ENCODE data around the gene TOX4.

TOX4 gene

GRCh38 chr14:21503376-21503775, 26.4 kb downstream of the TOX4 start:
- DNase-seq: no peak

DNA sequence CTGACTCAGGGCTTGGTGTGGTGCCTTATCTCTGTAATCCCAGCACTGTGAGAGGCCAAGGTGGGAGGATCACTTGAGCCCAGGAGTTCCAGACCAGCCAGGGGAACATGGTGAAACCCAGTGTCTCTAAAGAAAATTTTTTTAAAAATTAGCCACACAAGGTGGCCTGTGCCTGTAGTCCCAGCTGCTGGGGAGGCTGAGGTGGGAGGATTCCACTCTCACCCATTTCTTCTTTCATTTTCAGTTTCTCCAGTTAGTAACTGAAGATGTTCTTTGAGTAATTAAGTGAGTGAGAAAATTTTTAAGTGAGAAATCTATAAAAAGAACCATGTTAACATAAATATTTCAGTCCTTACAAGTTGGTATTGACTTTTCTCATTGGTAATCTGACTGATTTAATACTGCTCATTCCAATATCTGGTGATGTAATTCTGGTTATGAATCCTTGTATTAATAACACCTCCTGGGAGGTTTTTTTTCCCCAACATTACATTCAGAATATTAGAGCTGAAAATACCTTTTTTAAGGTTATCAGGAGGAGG, 28.1 kb downstream of the TOX4 start:
- DNase-seq: peak in 1 of 5 experiments; percentile 56

GRCh38 chr14:21506557-21506956, 29.6 kb downstream of the TOX4 start:
- no peak for DNase-seq

GRCh38 chr14:21509432-21510143, 32.6 kb downstream of the TOX4 start:
- no peak for DNase-seq

DNA sequence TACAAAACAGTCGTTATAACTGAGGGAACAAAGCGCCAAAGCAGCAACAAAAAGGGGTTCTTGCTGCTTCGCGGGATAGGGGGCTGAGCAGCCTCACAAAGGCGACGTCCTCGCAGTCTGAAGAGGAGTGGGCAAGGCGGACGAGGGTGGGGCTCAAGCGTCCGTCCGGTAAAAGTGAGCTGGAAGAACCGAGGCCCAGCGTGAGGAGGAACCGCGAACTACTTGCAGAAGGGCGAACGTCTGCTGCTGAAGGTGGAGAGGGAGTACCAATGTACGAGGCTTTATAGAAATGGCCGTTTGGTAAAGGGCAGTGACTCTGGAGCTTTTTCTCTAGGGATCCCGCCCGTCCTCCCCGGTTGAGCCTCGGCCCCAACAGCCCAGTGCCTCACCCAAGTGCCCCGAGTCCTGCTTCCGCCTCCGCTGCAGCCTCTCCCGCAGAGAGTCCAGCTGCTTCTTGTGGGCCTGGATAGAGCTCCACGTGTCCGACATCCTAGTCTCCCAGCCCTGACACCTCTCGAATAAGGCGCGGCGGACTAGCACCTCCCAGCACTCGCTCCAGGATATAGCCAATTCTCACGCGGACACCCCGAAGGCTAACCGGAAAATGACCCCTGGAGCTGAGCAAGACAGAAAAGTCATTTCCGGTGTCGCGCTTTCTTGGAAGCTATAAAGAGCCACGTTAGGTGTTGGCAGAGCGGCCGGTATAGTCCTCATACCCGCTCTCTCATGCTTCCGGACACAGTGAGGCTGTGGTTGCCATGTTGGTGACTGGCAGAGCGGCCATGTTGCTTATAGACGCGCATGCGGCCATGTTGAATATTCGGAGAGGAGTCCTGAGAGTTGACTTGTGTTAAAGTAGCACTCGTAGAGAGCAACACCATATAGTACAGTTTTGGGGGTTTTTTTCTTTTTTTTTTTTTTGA, 34.0 kb downstream of the TOX4 start, which contains the start of gene METTL3:
METTL3 (minus strand) TSS at position 606 of the 923 bp plus-strand sequence; CDS start at position 489, 117 bp downstream.
- DNase-seq: peak; percentile 73 to 98 (median 88)

DNA sequence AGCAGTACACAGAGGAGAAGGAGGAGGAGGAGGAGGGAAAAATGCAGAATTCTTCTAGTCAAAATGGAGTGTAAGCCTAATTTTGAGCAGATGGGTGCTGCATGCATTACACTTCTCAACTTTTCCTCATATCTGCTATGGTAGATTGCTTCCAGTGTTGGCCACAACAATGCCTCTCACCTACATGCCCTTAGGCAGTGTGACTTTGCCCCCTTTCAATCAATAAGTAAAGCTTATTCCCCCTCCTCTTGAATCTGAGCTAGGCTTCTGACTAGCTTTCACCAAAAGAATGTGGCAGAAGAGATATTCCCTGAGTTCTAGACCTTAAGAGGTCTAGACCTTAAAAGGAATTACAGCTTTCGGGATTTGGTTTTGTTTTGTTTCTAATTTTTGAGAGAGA, 37.3 kb downstream of the TOX4 start:
- DNase-seq: no peak

GRCh38 chr14:21518725-21519124, 41.7 kb downstream of the TOX4 start:
- DNase-seq: no peak

DNA sequence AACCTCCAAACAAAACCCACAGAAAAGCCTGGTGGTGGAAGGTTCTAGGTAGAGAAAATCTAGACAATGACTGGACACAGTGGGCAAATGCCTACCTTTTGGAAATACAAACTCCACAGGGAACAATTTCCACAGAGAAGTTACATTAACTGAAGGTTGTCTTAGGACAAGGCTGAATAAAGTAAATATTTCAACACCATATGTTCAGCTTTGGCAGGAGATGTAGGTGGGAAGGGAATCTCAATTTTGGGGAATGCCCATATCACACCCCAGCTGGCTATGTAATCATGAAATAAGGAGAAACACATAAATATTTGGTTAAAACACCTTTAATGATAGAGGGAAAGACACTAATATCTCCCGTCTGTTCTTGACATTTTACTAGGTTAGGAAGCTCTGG, 43.8 kb downstream of the TOX4 start:
- no peak for DNase-seq

GRCh38 chr14:21521501-21521900, 44.5 kb downstream of the TOX4 start:
- DNase-seq: no peak

DNA sequence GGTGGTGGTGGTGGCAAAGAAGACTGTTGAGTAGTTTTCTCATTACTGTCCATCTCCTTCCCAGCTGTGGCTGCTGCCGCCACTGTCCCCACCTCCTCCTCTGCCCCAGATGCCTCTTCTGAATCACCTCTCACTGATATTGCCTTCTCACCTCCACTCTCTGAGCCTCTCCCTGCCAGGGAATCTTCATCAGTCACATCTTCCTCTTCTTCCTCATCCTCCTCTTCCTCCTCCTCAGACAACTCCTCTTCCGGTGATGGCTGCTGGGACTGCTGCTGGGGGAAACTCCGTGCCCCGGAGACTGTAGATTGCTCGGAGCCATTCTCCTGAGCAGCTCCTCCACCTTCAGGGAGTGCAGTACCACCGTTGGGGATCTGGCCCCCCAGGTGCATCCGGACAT, 46.2 kb downstream of the TOX4 start:
- DNase-seq: no peak

GRCh38 chr14:21524575-21525490, 47.8 kb downstream of the TOX4 start:
- no peak for DNase-seq

DNA sequence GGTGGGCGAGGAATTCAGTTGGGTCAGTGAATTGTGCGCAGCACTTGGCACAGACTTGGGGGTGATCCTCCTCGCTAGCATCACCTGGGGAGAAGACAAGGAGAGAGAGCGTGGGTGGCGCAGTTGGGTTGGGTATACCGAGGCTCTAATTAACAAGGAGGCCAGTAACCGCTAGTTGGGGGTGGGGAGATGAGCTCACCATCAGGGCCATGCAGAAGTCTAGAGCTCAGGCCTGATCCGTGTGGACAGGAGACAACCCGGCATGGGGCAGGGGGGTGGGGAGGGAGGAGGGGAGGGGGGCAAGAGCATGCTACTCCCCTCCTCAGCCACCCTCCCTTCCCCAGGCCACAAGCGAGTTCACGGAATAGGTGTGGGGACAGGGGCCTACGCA, 48.6 kb downstream of the TOX4 start:
- DNase-seq: peak in 1 of 5 experiments; percentile 19

DNA sequence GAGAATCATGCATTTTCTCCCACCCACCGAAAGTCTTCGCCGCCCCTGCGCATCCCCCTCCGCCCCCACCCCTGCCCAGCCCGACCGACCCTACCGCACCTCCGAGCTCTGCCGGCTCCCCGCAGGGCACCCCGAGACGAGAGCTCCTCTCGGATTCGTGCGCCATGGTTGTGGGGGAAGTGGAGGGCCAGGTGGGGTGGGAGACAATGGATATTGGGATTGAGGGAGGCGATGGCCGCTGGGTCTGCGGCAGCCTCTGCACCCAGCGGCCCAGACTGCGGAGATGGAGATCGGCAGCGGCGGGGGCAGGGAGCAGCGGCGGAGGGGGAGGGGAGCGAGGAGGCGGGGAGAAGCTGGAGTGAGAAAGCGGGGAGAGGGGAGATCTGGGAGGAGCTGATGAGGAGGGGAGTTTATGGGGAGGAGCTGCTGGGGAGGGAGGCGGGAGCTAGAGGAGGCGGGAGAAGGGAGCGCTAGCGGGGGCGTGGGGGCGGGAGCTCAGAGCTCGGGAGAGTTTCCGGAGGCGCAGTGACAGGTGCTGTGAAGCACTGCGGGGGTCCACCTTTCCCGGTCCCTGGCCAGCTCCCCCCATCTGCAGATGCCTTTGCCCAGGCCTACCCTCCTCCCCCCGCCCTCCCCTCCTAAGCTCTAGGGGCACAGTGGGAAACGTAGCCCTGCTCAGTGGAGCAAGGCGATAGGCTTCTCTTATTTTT, 49.1 kb downstream of the TOX4 start, which contains the start of gene SALL2:
SALL2 (minus strand) TSS at position 385 of the 710 bp plus-strand sequence; CDS start at position 166, 219 bp downstream.
- peak; percentile 32 to 70 (median 52) for DNase-seq

DNA sequence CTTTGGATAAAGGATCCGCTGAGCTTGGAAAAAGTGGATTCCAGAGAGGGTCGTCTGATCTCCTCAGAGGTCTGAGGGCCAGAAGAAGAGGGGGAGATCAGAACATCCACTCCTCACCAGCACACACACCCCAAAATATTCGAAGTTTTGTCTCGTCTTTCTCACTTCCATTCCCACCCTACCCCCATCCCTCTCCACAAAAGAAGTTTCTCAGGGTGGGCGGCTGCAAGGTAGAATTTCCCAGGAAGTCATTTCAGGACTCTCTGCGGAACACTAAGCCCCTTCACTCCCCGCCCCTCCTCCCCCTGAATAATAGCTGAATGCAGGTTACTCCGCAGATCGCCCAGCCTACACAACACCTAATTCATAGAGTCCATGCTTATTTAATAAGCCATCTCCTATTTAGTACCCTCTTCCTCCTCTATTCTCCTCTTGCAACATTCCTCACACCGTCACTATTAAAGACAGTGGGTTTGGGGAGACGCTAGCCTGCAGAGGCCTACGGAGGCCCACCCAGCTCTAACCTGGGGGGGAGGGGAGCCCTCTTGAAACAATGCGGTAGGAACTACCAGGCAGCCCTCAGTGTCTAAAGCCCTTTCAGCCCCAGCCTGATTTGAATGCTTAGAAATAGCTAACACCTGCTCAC, 49.8 kb downstream of the TOX4 start:
- no peak for DNase-seq

DNA sequence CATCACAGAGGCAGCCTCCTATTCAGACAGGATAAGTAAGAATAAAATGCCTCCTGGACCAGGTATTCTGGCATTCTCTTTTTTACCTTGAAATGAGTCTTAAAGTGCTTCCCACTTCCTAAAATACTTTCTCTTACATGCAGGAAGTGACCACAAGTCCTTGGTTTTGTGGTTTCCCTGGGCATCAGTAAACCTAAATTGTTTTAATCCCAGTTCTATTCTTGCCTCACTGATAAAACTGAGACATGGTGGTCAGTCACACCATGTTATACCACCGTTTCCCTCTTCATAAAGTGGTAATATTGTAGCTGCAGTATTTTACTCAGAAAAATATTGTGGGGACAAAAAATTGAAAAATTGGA, 50.3 kb downstream of the TOX4 start:
- DNase-seq: no peak

GRCh38 chr14:21528381-21529348, 51.7 kb downstream of the TOX4 start:
- no peak for DNase-seq

- no peak for DNase-seq
Measured at GRCh38 chr14:21529515-21529914, 52.5 kb downstream of the TOX4 start.

- DNase-seq: no peak
Measured at GRCh38 chr14:21533294-21533693, 56.3 kb downstream of the TOX4 start.

DNA sequence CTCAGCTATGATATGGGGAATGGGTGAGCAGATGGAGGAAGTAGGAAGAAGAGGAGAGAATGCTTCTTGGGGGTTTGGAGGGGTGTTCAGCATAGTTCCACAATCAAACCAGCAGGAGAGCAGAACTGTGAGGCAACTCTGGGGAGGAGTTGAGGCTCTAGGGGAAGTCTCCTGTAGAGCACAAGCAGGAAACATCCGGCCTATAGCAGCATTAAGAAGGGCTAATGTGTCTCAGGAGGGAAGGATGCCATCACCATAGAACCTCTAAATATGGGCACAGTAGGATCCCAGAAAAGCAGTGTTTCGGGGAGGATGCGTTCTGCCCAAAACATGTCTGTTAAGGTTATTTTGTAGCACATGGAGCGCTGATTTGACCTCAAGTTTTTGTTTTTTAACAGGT, 57.6 kb downstream of the TOX4 start:
- DNase-seq: no peak
